HEK293 (cell line): Measurements from ENCODE around the gene MBD4.

Source experiments
- CTCF ChIA-PET: fragments of 350-600 bp; formaldehyde crosslinking; extraction: SDS; loops from one replicate; lab custom pipeline; 2021; ENCODE audit warnings: antibody characterized with exemption; lab: Yijun Ruan, JAX
- POLR2A ChIA-PET: fragments of 300-600 bp; formaldehyde crosslinking; extraction: SDS; loops from one replicate; lab custom pipeline; 2020; ENCODE audit warnings: antibody characterized with exemption, inconsistent platforms; lab: Yijun Ruan, JAX
- H3K27ac ChIP-seq: fragments of 200-500 bp; sonication (Bioruptor generic); 2 replicates; pipeline ENCODE4 v1.5.1; 2014; ENCODE audit warnings: low read depth, low read length, control low read depth, inconsistent platforms; ENCODE audit errors: extremely low read depth
- H3K36me3 ChIP-seq, 2 experiments: fragments of 200-500 bp in 1 of 2; sonication (Bioruptor generic) in 1 of 2; 1 replicate in 1 of 2; 2 replicates in 1 of 2; pipeline ENCODE4 v1.5.1; 2014 to 2017; ENCODE audit warnings: inconsistent platforms in 2 of 2, low read length in 2 of 2; ENCODE audit not compliant: control insufficient read depth in 2 of 2, insufficient read depth in 1 of 2
- H3K4me1 ChIP-seq: fragments of 200-500 bp; sonication (Bioruptor generic); 2 replicates; pipeline ENCODE4 v1.5.1; 2014; ENCODE audit warnings: mild to moderate bottlenecking, low read length, inconsistent platforms; ENCODE audit not compliant: control insufficient read depth, insufficient read depth
- H3K4me3 ChIP-seq: 2 replicates; pipeline ENCODE4 v1.5.1; 2011; ENCODE audit warnings: low read depth, mild to moderate bottlenecking, control low read depth, low read length, moderate library complexity
- H3K9me3 ChIP-seq: fragments of 200-500 bp; sonication (Bioruptor generic); 2 replicates; pipeline ENCODE4 v1.5.1; 2014; ENCODE audit warnings: low read depth, low read length, inconsistent platforms; ENCODE audit not compliant: control insufficient read depth, insufficient read depth
- ATF2 ChIP-seq: fragments of 450-650 bp; formaldehyde crosslinking; IDR thresholded peaks from 2 replicates; pipeline ENCODE4 v1.5.1; 2016; ENCODE audit warnings: missing biosample characterization, missing genetic modification characterization, low read depth
- PRDM10 ChIP-seq: fragments of 450-650 bp; formaldehyde crosslinking; IDR thresholded peaks from 2 replicates; pipeline ENCODE4 v1.5.1; 2016; ENCODE audit warnings: missing biosample characterization, missing genetic modification characterization
- PRDM4 ChIP-seq: fragments of 450-650 bp; formaldehyde crosslinking; IDR thresholded peaks from 2 replicates; pipeline ENCODE4 v1.5.1; 2017; ENCODE audit warnings: missing biosample characterization, missing genetic modification characterization
- ZNF121 ChIP-seq: fragments of 450-650 bp; formaldehyde crosslinking; IDR thresholded peaks from 2 replicates; pipeline ENCODE4 v1.5.1; 2016; ENCODE audit warnings: missing biosample characterization, missing genetic modification characterization
- ZNF140 ChIP-seq: fragments of 450-650 bp; formaldehyde crosslinking; IDR thresholded peaks from 2 replicates; pipeline ENCODE4 v1.5.1; 2016; ENCODE audit warnings: missing biosample characterization, missing genetic modification characterization
- ZNF350 ChIP-seq: fragments of 450-650 bp; formaldehyde crosslinking; IDR thresholded peaks from 2 replicates; pipeline ENCODE4 v1.5.0; 2017; ENCODE audit warnings: missing biosample characterization, mild to moderate bottlenecking, missing genetic modification characterization
- ZNF362 ChIP-seq: fragments of 450-650 bp; formaldehyde crosslinking; IDR thresholded peaks from 2 replicates; pipeline ENCODE4 v1.5.1; 2016; ENCODE audit warnings: missing biosample characterization, missing genetic modification characterization
- ZNF518A ChIP-seq: fragments of 450-650 bp; formaldehyde crosslinking; conservative IDR thresholded peaks from 2 replicates; pipeline ENCODE4 v1.5.1; 2016; ENCODE audit warnings: low read depth, missing biosample characterization, missing genetic modification characterization
- ZNF639 ChIP-seq: fragments of 450-650 bp; formaldehyde crosslinking; IDR thresholded peaks from 2 replicates; pipeline ENCODE4 v1.5.1; 2016; ENCODE audit warnings: missing biosample characterization, missing genetic modification characterization
- ZNF701 ChIP-seq: fragments of 450-650 bp; formaldehyde crosslinking; IDR thresholded peaks from 2 replicates; pipeline ENCODE4 v1.5.1; 2016; ENCODE audit warnings: missing biosample characterization, missing genetic modification characterization

Gene MBD4

GRCh38 chr3:129462361-129462968, 22.7 kb upstream of the MBD4 start (continued):
- TF ChIP-seq ZNF639 (tag by site-specific recombination) (no peak), ZNF362 (no peak), ZNF350 (tag by site-specific recombination) (no peak), ZNF121 (tag by site-specific recombination) (no peak), ZNF518A (no peak), ZNF701 (tag by site-specific recombination) (no peak), PRDM4 (tag by site-specific recombination) (no peak)

- H3K9me3 ChIP-seq = no peaks in the 10 kb centered on the region
- CTCF ChIA-PET = no interaction called here
- no peak overlapping the region for H3K4me3 ChIP-seq
- POLR2A ChIA-PET = interaction anchor here (0.9 kb wide), 1 partner anchor 22 kb away, joined by 4 read pairs; the partner anchor contains the start of genes IFT122 and MBD4
- no peak for TF ChIP-seq ATF2
- no peak for TF ChIP-seq ZNF140
- TF ChIP-seq PRDM10 = no peak
- TF ChIP-seq, all 188 proteins: peak for 0
- H3K36me3 ChIP-seq = peaks cover 0 to 21% of the 10 kb centered on the region in 2 experiments; a peak in 2 of 3 replicates
- no peaks in the 10 kb centered on the region for H3K4me1 ChIP-seq
- H3K27ac ChIP-seq = no peak overlapping the region
Measured at GRCh38 chr3:129461461-129462146, 21.9 kb upstream of the MBD4 start.
